K562 treated with DMSO at 1 percent for 24 hours (cell line): Measurements from ENCODE around the gene MRPS16. TPM values are rescaled to one million over a fixed set of nuclear protein-coding genes. Genes with fewer than 3 reads are reported as not detected.

Source experiments
- total RNA-seq: library from RNA; unstranded; fragments of 300-600 nt; gene quantifications from 2 replicates; pipeline ENCODE4 v1.2.3, GENCODE V29; 2022; ENCODE audit warnings: low read depth; ENCODE audit not compliant: insufficient read depth

Gene MRPS16
- total RNA-seq = 67.9 and 69.5 TPM in 2 replicates

DNA sequence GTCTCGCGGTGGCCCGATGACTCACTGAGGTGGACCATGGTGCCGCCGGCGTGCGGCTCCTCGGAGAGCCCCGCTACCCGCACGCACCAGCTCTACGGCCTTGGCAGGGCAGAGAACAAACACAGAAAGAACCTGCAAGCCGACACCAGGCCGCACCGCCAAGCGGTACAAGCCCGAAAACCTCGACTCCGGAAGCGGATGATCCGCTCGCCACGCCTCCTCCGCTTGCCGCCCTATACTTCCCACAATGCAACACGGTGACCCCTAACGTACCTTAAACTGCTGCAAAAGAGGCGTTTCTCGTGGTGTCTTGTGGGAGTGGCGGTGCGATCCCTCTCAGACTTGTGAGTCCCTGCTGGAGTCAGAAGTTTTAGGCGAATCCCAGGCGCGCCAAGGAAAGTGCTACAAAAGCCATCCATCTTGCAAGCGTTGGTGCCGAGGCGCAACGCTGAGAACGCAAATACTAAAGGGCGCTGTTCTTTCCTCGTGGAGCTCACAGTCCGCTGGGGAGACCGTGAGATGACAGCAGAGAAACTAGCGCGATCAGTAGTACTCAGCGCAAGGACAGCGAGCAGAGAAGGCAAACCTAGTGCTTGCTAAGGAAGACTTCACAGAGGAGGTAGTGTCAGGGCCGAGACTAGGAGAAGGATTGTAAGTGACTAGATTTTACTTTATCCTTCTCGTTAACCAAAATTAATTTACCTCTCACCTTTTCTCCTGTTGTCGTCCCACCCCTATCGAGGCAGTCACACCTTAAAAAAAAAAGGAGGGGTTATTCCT, at the start of gene MRPS16:
Gene MRPS16 (minus strand): TSS at position 200 of the 780 bp plus-strand sequence. CDS start 162 bp downstream, at position 38.

GRCh38 chr10:73246646-73247508, 5.6 kb downstream of the MRPS16 start, which contains the start of gene DNAJC9:
TSS of gene DNAJC9 (minus strand) at chr10:73247255. CDS start at chr10:73247189, 66 bp downstream.

Other genes starting within 250 kb of the MRPS16 start
- gene P4HA1, start 155.8 kb downstream of the MRPS16 start, total RNA-seq = 23.9 and 27.2 TPM in 2 replicates
- 2.0 and 3.7 TPM in 2 replicates for gene NUDT13, start 142.2 kb downstream of the MRPS16 start, total RNA-seq
- gene ECD, start 84.6 kb downstream of the MRPS16 start, total RNA-seq = 20.2 and 23.1 TPM in 2 replicates
- gene FAM149B1, start 84.5 kb downstream of the MRPS16 start, total RNA-seq = 12.7 and 16.2 TPM in 2 replicates
- gene DNAJC9, start 5.4 kb downstream of the MRPS16 start, total RNA-seq = 71.1 and 74.8 TPM in 2 replicates
- gene CFAP70, start 106.2 kb upstream of the MRPS16 start, total RNA-seq = 3.0 and 3.3 TPM in 2 replicates
- gene ANXA7, start 161.4 kb upstream of the MRPS16 start, total RNA-seq = 96.4 and 114 TPM in 2 replicates
- 1.2 and 1.4 TPM in 2 replicates for gene MSS51, start 180.9 kb upstream of the MRPS16 start, total RNA-seq
- gene PPP3CB, start 243.4 kb upstream of the MRPS16 start, total RNA-seq = 15.2 and 15.4 TPM in 2 replicates